NCI-H2107 (cell line): ENCODE measurements around the gene SKAP2.
A peak's percentile ranks its signal among the peaks of the same experiment; 100 is the strongest.

Experiments used
- DNase-seq: peaks from one replicate; lab custom pipeline; 2025; lab: John Stamatoyannopoulos, UW

Gene SKAP2

GRCh38 chr7:26691886-26692285 is 172.5 kb downstream of the SKAP2 start:
- no peak for DNase-seq

- DNase-seq, result no peak
These were observed 173.0 kb downstream of the SKAP2 start for GRCh38 chr7:26691406-26691805.

GRCh38 chr7:26690135-26690805 is 174.1 kb downstream of the SKAP2 start:
- no peak for DNase-seq

- no peak for DNase-seq
These were observed 175.4 kb downstream of the SKAP2 start for GRCh38 chr7:26688936-26689506.

GRCh38 chr7:26688388-26688787 is 176.0 kb downstream of the SKAP2 start:
- DNase-seq, result no peak

GRCh38 chr7:26687032-26687431 is 177.4 kb downstream of the SKAP2 start:
- no peak for DNase-seq

GRCh38 chr7:26686448-26686981 is 177.9 kb downstream of the SKAP2 start:
- no peak for DNase-seq

- DNase-seq, result no peak
These were observed 178.8 kb downstream of the SKAP2 start for GRCh38 chr7:26685606-26686005.

GRCh38 chr7:26684447-26684846 is 179.9 kb downstream of the SKAP2 start:
- no peak for DNase-seq

GRCh38 chr7:26683277-26683676 is 181.1 kb downstream of the SKAP2 start:
- DNase-seq, result no peak

GRCh38 chr7:26681819-26682418 is 182.5 kb downstream of the SKAP2 start:
- DNase-seq, result no peak

GRCh38 chr7:26680587-26680986 is 183.8 kb downstream of the SKAP2 start:
- DNase-seq, result no peak

- no peak for DNase-seq
These were observed 189.1 kb downstream of the SKAP2 start for GRCh38 chr7:26675143-26675887.

- DNase-seq, result no peak
These were observed 190.5 kb downstream of the SKAP2 start for GRCh38 chr7:26673858-26674257.

GRCh38 chr7:26673271-26673670 is 191.1 kb downstream of the SKAP2 start:
- no peak for DNase-seq

GRCh38 chr7:26670841-26671240 is 193.5 kb downstream of the SKAP2 start:
- DNase-seq, result no peak

- no peak for DNase-seq
These were observed 194.1 kb downstream of the SKAP2 start for GRCh38 chr7:26670290-26670689.

GRCh38 chr7:26668821-26669220 is 195.6 kb downstream of the SKAP2 start:
- no peak for DNase-seq

- peak; percentile 96 for DNase-seq
These were observed 196.8 kb downstream of the SKAP2 start for GRCh38 chr7:26667514-26668133.

- peak; percentile 32 for DNase-seq
These were observed 199.5 kb downstream of the SKAP2 start for GRCh38 chr7:26664735-26665416.

- DNase-seq, result no peak
These were observed 200.1 kb downstream of the SKAP2 start for GRCh38 chr7:26664274-26664673.

GRCh38 chr7:26663874-26664273 is 200.5 kb downstream of the SKAP2 start:
- DNase-seq, result no peak
